K562 (cell line): ENCODE results near the gene NINJ2. TPM values are rescaled to one million over a fixed set of nuclear protein-coding genes. Genes with fewer than 3 reads are reported as not detected.

ENCODE experiments used
- ATAC-seq: fragments of 200-7000 bp; cut with Tn5 transposase; 3 replicates; pipeline ENCODE4 v1.9.1; 2020; ENCODE audit warnings: moderate library complexity
- BruUV-seq: library from RNA; stranded (reverse); fragments of 400-500 nt; replicated peaks from 2 replicates; lab custom pipeline; 2021; lab: Mats Ljungman, UMichigan
- CTCF ChIA-PET: fragments of 300-600 bp; formaldehyde crosslinking; extraction: SDS; loops from one replicate; lab custom pipeline; 2021; ENCODE audit warnings: low intra/inter-chr PET ratio; lab: Yijun Ruan, JAX
- POLR2A ChIA-PET: fragments of 300-600, 350-650 bp; sonication (Branson Sonifier 250); formaldehyde crosslinking; extraction: SDS; loops from one replicate; lab custom pipeline; 2021; ENCODE audit warnings: antibody characterized with exemption, inconsistent platforms; lab: Yijun Ruan, JAX
- DNase-seq, 4 experiments: peaks; one replicate each; pipeline versions ENCODE4 v3.0.0 to v3.0.0-alpha.2; 2011 to 2018; ENCODE audit warnings: low spot score in 3 of 4, mixed read lengths in 3 of 4; ENCODE audit errors: extremely low read depth in 1 of 4
- FAIRE-seq: peaks from 2 replicates; lab custom pipeline; 2011; peaks lifted over from hg19 to GRCh38; lab: Jason Lieb, UNC
- H2AFZ ChIP-seq: 2 replicates; pipeline ENCODE4 v1.6.0; 2011; ENCODE audit warnings: low read depth, low read length, control low read depth, inconsistent platforms
- H3K27ac ChIP-seq: fragments of 200-600 bp; 3 replicates; pipeline ENCODE4 v1.8.0; 2011; ENCODE audit warnings: low read depth, mild to moderate bottlenecking, control low read depth, inconsistent platforms, low read length, moderate library complexity, mixed read lengths; ENCODE audit errors: extremely low read depth
- H3K27me3 ChIP-seq, 2 experiments: fragments of 300-600 bp in 1 of 2; 2 replicates in 1 of 2; 3 replicates in 1 of 2; pipeline versions ENCODE4 v1.6.0 to v1.8.0; 2011; ENCODE audit warnings: inconsistent platforms in 2 of 2, low read length in 2 of 2, mild to moderate bottlenecking in 1 of 2, mixed read lengths in 1 of 2, moderate library complexity in 1 of 2; ENCODE audit not compliant: control insufficient read depth in 2 of 2, insufficient read depth in 2 of 2
- H3K36me3 ChIP-seq: fragments of 300-600 bp; 3 replicates; pipeline ENCODE4 v1.8.0; 2011; ENCODE audit warnings: mild to moderate bottlenecking, low read length, inconsistent platforms; ENCODE audit not compliant: control insufficient read depth, insufficient read depth
- H3K4me1 ChIP-seq, 2 experiments: fragments of 200-600 bp in 1 of 2; replicated peaks in 1 of 2; 2 replicates in 1 of 2; 3 replicates in 1 of 2; pipeline versions ENCODE4 v1.5.1 to v1.8.0; 2011; ENCODE audit warnings: inconsistent platforms in 2 of 2, low read length in 2 of 2, mild to moderate bottlenecking in 1 of 2, mixed read lengths in 1 of 2, moderate library complexity in 1 of 2; ENCODE audit not compliant: control insufficient read depth in 2 of 2, insufficient read depth in 2 of 2
- H3K4me2 ChIP-seq: 2 replicates; pipeline ENCODE4 v1.6.1; 2011; ENCODE audit warnings: low read length, control low read depth, inconsistent platforms, mixed read lengths; ENCODE audit not compliant: insufficient read depth
- H3K4me3 ChIP-seq: fragments of 200-600 bp; sonication (generic), shearing (Covaris generic); 2 replicates; pipeline ENCODE4 v1.5.1; 2016; ENCODE audit warnings: control low read depth, inconsistent platforms
- H3K79me2 ChIP-seq: fragments of 200-600 bp; 3 replicates; pipeline ENCODE4 v1.8.0; 2011; ENCODE audit warnings: low read length, inconsistent platforms; ENCODE audit not compliant: control insufficient read depth, insufficient read depth
- H3K9ac ChIP-seq, 2 experiments: 2 replicates each; pipeline versions ENCODE4 v1.6.0 to v1.6.1; 2011; ENCODE audit warnings: low read depth in 2 of 2, low read length in 2 of 2, control low read depth in 1 of 2, inconsistent platforms in 1 of 2, mild to moderate bottlenecking in 1 of 2, mixed read lengths in 1 of 2; ENCODE audit not compliant: insufficient read depth in 1 of 2
- H3K9me1 ChIP-seq: one replicate; pipeline ENCODE4 v1.6.0; 2011; ENCODE audit warnings: inconsistent platforms, mild to moderate bottlenecking, low read length, moderate library complexity; ENCODE audit not compliant: control insufficient read depth, insufficient read depth
- H3K9me3 ChIP-seq: replicated peaks from 2 replicates; pipeline ENCODE4 v1.5.1; 2011; ENCODE audit warnings: low read depth, low read length, inconsistent platforms; ENCODE audit not compliant: control insufficient read depth, insufficient read depth
- H4K20me1 ChIP-seq: replicated peaks from 2 replicates; pipeline ENCODE4 v1.6.1; 2011; ENCODE audit warnings: low read length, inconsistent platforms, mixed read lengths; ENCODE audit not compliant: control insufficient read depth, insufficient read depth
- LARP7 ChIP-seq: fragments of 450-650 bp; IDR thresholded peaks from 2 replicates; pipeline ENCODE4 v1.6.1; 2016
- POU5F1 ChIP-seq: fragments of 150-350 bp; IDR thresholded peaks from 2 replicates; pipeline ENCODE4 v1.6.1; 2014; ENCODE audit warnings: borderline replicate concordance, low read length, low read depth, mild to moderate bottlenecking; ENCODE audit not compliant: partially characterized antibody
- ZNF121 ChIP-seq: sonication (generic); formaldehyde crosslinking; conservative IDR thresholded peaks from 2 replicates; pipeline ENCODE4 v1.8.0; 2022; ENCODE audit warnings: missing genetic modification reagents
- WGBS: fragments of 100-300 bp; shearing (Covaris generic); methylation state at CpG from one replicate; pipeline ENCODE4 v1.1.6; 2016; ENCODE audit warnings: low coverage, mixed read lengths; ENCODE audit not compliant: insufficient coverage; ENCODE audit errors: missing lambda C conversion rate; 5-methylcytosine and 5-hydroxymethylcytosine counted together
- in situ Hi-C: fragments of 300-500 bp; cut with MboI; formaldehyde crosslinking; loops from 4 replicates; pipeline ENCODE4 v1.15.0; 2018; ENCODE audit warnings: inconsistent platforms, mixed read lengths
- intact Hi-C: fragments of 100-400 bp; cut with micrococcal nuclease; formaldehyde crosslinking; loops from 2 replicates; pipeline ENCODE4 v1.14.2; 2022
- polyA plus RNA-seq, 8 experiments: library from polyadenylated mRNA; depleted of rRNA in 4 of 8; stranded (reverse) in 5 of 8; unstranded in 3 of 8; fragments of >200 nt; fragmentation: Nextera tagmentation in 2 of 8; fragmentation: Illumina TruSeq in 1 of 8; extraction: Ambion mirVana in 2 of 8; extraction: Trizol in 1 of 8; gene quantifications; 2 replicates each; pipeline versions ENCODE4 v1.2.1 to v1.2.3, GENCODE V29; 2011 to 2014; ENCODE audit warnings: inconsistent platforms in 1 of 8, missing spikeins in 1 of 8
- total RNA-seq, 7 experiments: library from RNA; depleted of rRNA in 6 of 7; stranded (reverse); fragments of >200 nt in 6 of 7; fragmentation: Illumina TruSeq in 2 of 7; extraction: Trizol in 2 of 7; gene quantifications; 2 replicates each; pipeline versions ENCODE4 v1.2.1 to v1.2.3, GENCODE V29; 2011 to 2021; ENCODE audit warnings: low replicate concordance in 1 of 7

The NINJ2 gene
- total and polyA plus RNA-seq, 9 of the 15 experiments (the other 6 are each of a cell fraction or from before 2014, with no cell fraction given), result 2.6 to 16.0 (median 4.5) TPM

DNA sequence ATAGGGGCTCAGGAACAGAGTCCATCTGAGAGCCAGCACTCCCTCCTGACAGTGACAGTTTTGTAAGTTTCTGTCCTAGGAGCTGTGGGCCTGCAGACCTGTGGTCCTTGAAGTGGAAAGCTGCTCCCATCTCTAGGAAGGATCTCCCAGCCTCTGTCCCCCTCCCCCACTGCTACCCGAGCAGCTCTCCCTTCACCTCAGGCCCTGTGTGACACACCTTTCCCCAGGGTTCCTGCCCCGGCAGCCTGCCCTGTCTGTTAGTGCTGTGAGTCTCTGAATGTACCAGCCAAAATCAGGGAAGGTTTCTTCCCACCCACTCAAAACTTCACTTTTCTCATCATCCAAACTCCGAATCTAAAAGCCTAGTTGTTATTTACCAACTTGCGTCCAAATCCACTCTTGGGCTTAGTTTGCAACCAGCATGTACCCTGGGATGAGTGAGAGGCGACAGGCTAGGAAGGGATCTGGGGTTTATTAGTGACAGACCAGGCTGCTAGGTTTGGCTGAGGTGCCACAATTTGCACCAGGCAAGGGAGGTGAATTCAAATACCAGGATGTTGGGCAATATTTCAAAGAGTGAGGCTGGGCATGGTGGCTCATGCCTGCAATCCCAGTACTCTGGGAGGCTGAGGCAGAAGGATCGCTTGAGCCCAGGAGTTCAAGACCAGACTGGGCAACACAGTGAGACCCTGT is 39.9 kb downstream of the NINJ2 start:
- Histone ChIP-seq H3K27ac (no peak overlapping the region), H3K79me2 (no peaks in the 10 kb centered on the region), H2AFZ (peak overlapping the region; percentile 72; the same call in 1 of the 2 replicates), H3K9me3 (no peaks in the 10 kb centered on the region), H3K4me3 (no peak overlapping the region), H3K9ac (no peak overlapping the region; a peak in 1 of 4 replicates), H3K4me1 (peaks cover 4 to 12% of the 10 kb centered on the region in 2 experiments; a peak in 3 of 5 replicates), H4K20me1 (no peaks in the 10 kb centered on the region), H3K27me3 (no peaks in the 10 kb centered on the region), H3K36me3 (no peaks in the 10 kb centered on the region), H3K4me2 (no peak overlapping the region), H3K9me1 (no peaks in the 10 kb centered on the region)
- in situ Hi-C loops, result no loop called here
- ATAC-seq (peak; percentile 47), DNase-seq (peak in 1 of 4 experiments; percentile 21), FAIRE-seq (no peak)
- BruUV-seq, result no TSS peak
- 49% methylated on average over 6 of the region's 6 CpGs for WGBS
- TF ChIP-seq POU5F1 (no peak), LARP7 (no peak), ZNF121 (CRISPR knock-in tag) (0 out of 2 replicates have a peak, but pooled peaks have one; percentile 8)
- POLR2A ChIA-PET, result interaction anchor here (0.6 to 1.2 kb wide), 4 partner anchors 9 to 72 kb away, joined by 3 to 5 read pairs (median 4); no protein-coding TSS in a partner anchor
- CTCF ChIA-PET, result no interaction called here
- intact Hi-C loops, result no loop called here

DNA sequence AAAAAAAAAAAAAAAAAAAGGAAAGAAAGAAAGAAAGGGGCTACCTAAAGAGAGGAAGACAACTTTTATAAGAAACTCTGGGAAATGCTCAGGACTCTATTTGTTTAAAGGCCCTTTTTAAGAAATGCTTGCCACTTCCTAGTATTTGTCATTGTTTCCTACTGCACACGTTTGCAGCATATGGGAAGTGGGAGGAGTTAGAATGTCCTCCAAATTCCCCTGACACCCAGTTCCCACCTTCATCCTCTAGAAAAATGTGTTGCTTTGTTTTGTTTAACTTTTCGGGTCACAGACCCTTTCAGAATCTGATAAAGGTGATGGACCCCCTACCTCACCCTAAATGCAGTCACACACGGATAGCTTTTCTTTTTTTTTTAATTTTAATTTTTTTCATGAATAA is 40.8 kb downstream of the NINJ2 start:
- Histone ChIP-seq H3K4me2 (0 out of 2 replicates have a peak overlapping the region, but pooled peaks have one; percentile 18), H2AFZ (peak overlapping the region; percentile 72), H3K36me3 (no peaks in the 10 kb centered on the region), H3K27me3 (no peaks in the 10 kb centered on the region), H3K9me1 (no peaks in the 10 kb centered on the region), H3K79me2 (no peaks in the 10 kb centered on the region), H3K27ac (no peak overlapping the region), H3K4me3 (no peak overlapping the region), H3K4me1 (peaks cover 4 to 8% of the 10 kb centered on the region in 2 experiments; a peak in 3 of 5 replicates), H4K20me1 (no peaks in the 10 kb centered on the region), H3K9me3 (no peaks in the 10 kb centered on the region), H3K9ac (no peak overlapping the region)
- BruUV-seq, result no TSS peak
- 25% methylated on average over 3 of the region's 3 CpGs for WGBS
- intact Hi-C loops, result no loop called here
- ATAC-seq (peak; percentile 62), DNase-seq (peak in 2 of 4 experiments; percentile 24 to 26), FAIRE-seq (peak; percentile 48)
- CTCF ChIA-PET, result no interaction called here
- POLR2A ChIA-PET, result interaction anchor here (0.6 to 1.2 kb wide), 4 partner anchors 10 to 22 kb away, joined by 3 to 5 read pairs (median 4); no protein-coding TSS in a partner anchor
- in situ Hi-C loops, result no loop called here
